Activated naive CD4-positive, alpha-beta T cell (primary cell): ENCODE measurements around the gene DDX50.
"Not testable (repeated sequence)": the region's sequence is repeated elsewhere in the genome, so short reads cannot be mapped to it uniquely, and the experiment has no call there.

Source experiments
- DNase-seq, 4 experiments: peaks; one replicate each; lab custom pipeline; 2025; lab: John Stamatoyannopoulos, UW

DDX50 gene

GRCh38 chr10:68900427-68901104 lies 549 bp upstream of the DDX50 start:
- peak in 2 of 4 experiments; percentile 68 to 70 for DNase-seq

GRCh38 chr10:68902382-68902781 lies 1.3 kb downstream of the DDX50 start:
- no peak for DNase-seq

GRCh38 chr10:68924593-68924992 lies 23.5 kb downstream of the DDX50 start:
- DNase-seq = no peak

DNA sequence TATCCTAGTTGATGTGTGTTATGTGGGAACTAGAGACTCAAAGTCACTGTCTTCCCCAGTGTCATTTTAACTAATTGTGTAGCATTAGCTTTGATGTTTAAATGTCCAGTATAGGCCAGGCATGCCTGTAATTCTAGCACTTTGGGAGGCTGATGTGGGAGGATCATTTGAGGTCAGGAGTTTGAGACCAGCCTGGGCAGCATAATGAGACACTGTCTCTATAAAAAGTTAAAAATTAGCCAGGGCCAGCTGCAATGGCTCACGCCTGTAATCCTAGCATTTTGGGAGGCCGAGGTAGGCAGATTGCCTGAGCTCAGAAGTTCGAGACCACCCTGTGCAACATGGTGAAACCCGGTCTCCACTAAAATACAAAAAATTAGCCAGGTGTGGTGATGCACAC lies 24.4 kb downstream of the DDX50 start:
- DNase-seq = no peak

DNA sequence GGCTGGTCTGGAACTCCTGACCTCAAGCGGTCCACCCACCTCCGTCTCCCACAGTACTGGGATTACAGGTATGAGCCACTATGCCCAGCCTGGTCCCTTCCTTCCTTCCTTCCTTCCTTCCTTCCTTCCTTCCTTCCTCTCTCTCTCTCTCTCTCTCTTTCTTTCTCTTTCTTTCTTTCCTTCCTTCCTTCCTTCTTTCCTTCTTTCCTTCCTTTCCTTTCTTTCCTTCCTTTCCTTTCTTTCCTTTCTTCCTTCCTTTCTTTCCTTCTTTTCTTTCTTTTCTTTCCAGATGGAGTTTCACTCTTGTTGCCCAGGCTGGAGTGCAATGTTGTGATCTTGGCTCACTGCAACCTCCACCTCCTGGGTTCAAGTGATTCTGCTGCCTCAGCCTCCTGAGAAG lies 28.0 kb downstream of the DDX50 start:
- DNase-seq = not testable (repeated sequence)

GRCh38 chr10:68929888-68930287 lies 28.8 kb downstream of the DDX50 start:
- not testable (repeated sequence) for DNase-seq

DNA sequence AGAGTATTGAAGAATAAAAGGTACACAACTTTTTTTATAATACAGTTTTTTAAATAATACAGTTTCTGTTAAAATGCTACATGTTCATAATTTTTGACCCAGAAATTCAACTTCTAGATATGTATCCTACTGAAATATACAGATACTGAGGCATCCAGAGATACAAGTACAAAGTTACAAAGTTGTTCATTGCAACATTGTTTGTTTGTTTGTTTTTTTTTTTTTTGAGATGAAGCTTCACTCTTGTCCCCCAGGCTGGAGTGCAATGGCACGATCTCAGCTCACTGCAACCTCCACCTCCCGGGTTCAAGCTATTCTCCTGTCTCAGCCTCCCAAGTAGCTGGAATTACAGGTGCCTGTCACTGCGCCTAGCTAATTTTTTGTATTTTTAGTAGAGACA lies 31.7 kb downstream of the DDX50 start:
- not testable (repeated sequence) for DNase-seq

- DNase-seq = no peak
These were observed 33.9 kb downstream of the DDX50 start for GRCh38 chr10:68934994-68935393.

GRCh38 chr10:68938117-68938516 lies 37.0 kb downstream of the DDX50 start:
- no peak for DNase-seq

GRCh38 chr10:68938884-68939283 lies 37.8 kb downstream of the DDX50 start:
- no peak for DNase-seq

DNA sequence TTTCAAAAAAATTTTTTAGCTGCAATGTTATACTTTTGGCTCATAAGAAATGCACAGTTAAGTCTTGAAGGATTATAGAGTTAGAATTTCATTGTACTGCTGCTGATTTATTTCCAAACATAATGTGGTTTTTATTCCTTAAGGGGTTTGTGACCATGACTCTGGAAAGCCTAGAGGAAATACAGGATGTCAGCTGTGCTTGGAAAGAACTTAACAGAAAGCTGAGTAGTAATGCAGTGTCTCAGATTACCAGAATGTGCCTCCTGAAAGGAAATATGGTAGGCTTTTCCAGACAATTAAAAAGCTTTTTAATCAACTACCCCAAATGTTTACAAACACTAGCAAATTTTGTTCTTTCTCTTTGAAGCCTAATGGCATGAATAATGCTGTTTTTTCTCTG lies 39.8 kb downstream of the DDX50 start:
- DNase-seq = not testable (repeated sequence)

DNA sequence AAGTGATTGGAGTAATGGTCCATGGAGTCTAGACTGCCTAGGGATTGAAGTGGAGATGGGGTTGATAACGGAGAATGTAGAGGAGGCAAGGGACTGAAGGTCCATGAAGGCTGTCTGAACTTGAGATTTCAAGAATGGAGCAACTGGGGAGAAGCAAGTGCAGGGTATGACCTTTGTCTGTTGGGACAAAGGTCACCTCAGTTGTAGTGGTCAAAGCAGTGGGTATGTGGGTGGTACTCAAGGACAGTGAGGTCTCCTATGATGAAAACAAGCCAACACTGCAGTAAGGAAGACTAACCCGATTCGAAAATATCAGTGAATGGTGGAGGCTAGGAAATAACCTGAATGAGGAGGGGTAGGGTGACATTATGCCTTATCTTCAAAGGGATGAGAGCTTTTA lies 49.5 kb downstream of the DDX50 start:
- DNase-seq = no peak

DNA sequence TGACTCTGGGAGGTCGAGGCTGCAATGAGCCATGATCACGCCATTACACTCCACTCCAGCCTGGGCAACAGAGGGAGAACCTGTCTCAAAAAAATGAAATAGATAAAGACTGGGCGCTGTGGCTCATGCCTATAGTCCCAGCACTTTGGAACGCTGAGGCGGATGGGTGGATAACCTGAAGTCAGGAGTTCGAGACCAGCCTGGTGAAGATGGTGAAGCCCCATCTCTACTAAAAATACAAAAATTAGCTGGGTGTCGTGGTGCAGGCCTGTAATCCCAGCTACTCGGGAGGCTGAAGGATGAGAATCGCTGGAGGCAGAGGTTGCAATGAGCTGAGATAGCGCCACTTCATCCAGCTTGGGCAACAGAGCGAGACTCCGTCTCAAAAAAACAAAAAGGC lies 53.8 kb downstream of the DDX50 start:
- no peak for DNase-seq

- DNase-seq = no peak
These were observed 54.3 kb downstream of the DDX50 start for GRCh38 chr10:68955355-68955831.

DNA sequence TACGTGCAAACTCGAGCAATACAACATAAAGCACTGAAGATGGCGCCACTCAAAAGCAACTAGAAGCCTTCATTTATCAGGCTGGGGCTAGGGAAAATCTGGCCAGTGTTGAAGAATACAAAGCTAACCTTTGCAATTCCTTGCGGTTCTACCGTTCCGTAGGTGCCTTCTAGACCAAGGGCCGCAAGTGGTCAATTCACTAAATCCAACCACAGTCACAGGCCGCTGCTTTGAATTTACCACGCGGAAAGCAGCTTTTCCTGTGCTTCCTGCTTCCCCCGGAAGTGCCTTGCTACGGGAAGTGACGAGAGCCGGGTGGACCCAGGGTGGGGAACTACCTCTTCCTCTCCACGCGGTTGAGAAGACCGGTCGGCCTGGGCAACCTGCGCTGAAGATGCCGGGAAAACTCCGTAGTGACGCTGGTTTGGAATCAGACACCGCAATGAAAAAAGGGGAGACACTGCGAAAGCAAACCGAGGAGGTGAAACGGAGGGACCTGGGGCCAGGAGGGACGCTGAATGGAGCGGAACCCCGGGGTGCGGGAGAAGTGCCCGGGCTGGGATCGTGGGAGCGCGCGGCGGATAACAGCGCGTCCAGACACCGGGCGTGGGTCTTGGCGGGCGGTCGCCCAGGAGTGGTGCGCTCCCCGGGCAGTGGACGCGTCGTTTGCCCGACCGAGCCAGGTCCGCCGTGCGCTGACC lies 54.9 kb downstream of the DDX50 start, which contains the start of gene DDX21:
Gene DDX21, plus strand, starts transcription at position 339 of the 701 bp plus-strand sequence. Its CDS starts 56 bp downstream, at position 395.
- DNase-seq = peak; percentile 65 to 77 (median 70)

- DNase-seq = no peak
These were observed 56.1 kb downstream of the DDX50 start for GRCh38 chr10:68957284-68957615.

DNA sequence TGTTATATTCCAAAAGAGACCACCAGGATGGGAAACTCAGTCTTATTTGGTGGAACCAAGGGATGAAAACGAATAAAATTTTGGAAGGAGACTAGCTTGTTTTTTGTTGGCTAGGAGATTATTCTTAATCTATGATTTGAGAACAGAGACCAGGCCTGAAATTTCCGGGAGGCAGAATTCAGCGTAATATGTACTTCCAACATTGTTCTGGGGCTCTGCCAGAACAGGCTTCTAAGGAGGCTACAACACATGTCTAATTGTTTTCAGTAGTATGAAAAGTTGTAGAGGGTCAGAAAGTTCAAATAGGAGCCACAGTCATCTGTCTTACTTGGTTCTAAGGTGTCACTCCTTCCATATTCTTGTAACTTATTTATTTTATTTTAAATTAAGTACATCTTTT lies 56.5 kb downstream of the DDX50 start:
- no peak for DNase-seq

- DNase-seq = no peak
These were observed 58.8 kb downstream of the DDX50 start for GRCh38 chr10:68959695-68960527.

DNA sequence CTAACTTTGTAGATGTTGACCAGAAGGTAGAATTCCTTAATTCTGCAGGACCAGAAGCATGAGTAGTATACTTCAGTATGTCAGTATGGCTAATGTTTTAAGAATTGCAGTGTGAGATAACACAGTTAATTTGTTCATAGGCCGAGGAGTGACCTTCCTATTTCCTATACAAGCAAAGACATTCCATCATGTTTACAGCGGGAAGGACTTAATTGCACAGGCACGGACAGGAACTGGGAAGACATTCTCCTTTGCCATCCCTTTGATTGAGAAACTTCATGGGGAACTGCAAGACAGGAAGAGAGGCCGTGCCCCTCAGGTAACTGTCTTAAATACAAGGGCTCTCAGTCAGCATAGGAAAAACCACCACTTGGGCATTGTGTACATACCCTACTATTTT lies 62.0 kb downstream of the DDX50 start:
- DNase-seq = no peak

GRCh38 chr10:68973975-68974374 lies 72.9 kb downstream of the DDX50 start:
- no peak for DNase-seq

GRCh38 chr10:68975936-68976473 lies 74.9 kb downstream of the DDX50 start:
- not testable (repeated sequence) for DNase-seq

DNA sequence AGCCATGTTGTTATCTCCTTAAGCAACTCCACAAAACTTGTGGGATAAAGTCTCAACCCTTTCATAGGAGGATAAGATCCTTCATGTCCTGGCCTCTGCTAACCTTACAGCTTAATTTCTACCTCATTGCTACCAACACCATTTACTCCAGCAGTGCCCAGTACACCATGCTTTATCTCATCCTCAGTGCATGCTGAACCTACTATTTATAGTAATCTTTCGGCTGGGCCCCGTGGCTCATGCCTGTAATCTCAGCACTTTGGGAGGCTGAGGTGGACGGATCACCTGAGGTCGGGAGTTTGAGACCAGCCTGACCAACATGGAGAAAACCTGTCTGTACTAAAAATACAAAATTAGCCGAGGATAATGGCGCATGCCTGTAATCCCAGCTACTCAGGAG lies 78.6 kb downstream of the DDX50 start:
- not testable (repeated sequence) for DNase-seq
